ELF-1 (cell line): ENCODE measurements around the gene NRM.
A peak's percentile ranks its signal among the peaks of the same experiment; 100 is the strongest.
"Not testable (repeated sequence)": the region's sequence is repeated elsewhere in the genome, so short reads cannot be mapped to it uniquely, and the experiment has no call there.

Source experiments
- DNase-seq: peaks from one replicate; pipeline ENCODE4 v3.0.0-alpha.2; 2016; ENCODE audit warnings: low read depth, low spot score

The NRM gene

GRCh38 chr6:30720738-30721197, 30.0 kb upstream of the NRM start:
- peak; percentile 76 for DNase-seq

DNA sequence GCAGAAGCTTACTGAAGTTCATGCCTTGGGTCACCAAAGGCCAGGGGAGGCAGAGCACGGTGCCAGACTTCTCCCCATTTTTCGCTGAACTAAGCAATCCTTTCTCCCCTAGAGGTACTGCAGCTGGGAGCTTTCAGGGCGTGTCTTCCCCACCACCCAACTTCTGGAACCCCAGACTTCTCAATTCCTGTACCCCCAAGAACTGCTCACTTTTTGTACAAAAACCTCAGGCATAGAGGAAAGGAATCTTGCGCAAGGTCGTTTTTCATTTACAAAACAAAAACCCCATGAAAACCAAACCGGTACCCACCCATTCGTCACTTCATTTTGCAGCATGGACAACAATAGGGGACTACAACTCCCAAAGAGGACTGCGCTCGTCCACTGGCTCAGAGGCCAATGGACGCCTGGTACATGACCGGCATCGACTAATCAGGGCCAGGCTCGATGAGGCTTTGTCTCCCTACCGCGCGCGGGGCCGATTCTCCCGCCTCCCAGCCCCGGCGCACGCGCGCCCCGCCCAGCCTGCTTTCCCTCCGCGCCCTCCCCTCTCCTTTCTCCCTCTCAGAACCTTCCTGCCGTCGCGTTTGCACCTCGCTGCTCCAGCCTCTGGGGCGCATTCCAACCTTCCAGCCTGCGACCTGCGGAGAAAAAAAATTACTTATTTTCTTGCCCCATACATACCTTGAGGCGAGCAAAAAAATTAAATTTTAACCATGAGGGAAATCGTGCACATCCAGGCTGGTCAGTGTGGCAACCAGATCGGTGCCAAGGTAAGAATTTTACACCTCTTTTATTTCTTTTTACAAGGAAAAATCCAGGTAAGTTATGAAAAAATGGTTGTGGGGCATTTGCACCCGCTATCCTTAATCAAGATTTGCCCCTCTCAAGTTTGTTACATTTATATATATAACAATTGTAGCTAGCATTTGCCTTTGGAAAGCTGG, 29.3 kb upstream of the NRM start, which contains the start of gene TUBB:
Gene TUBB (plus strand): TSS at position 562 of the 947 bp plus-strand sequence. CDS start 155 bp downstream, at position 717.
- peak; percentile 98 for DNase-seq

- peak; percentile 47 for DNase-seq
Observed at GRCh38 chr6:30719356-30719755, 28.6 kb upstream of the NRM start.

- not testable (repeated sequence) for DNase-seq
Observed at GRCh38 chr6:30717845-30718720, 27.3 kb upstream of the NRM start.

GRCh38 chr6:30717129-30717844, 26.5 kb upstream of the NRM start, which contains the start of gene MDC1:
MDC1 (minus strand) TSS chr6:30717281; CDS start chr6:30715175, 2,106 bp downstream.
- DNase-seq, result peak; percentile 100

DNA sequence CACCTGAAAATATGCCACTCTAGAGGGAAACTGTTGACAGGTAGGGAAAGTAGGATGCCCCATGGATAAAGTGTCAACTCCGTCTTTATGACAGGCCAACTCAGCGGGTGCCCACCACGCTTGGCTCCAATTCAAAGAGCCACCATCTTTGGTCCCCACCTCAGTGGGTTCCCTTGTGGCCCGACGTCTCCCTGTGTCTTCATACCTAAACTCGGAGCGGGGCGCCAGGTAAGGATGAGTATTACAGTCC, 26.0 kb upstream of the NRM start:
- DNase-seq, result no peak

GRCh38 chr6:30714263-30714662, 23.5 kb upstream of the NRM start:
- DNase-seq, result no peak

DNA sequence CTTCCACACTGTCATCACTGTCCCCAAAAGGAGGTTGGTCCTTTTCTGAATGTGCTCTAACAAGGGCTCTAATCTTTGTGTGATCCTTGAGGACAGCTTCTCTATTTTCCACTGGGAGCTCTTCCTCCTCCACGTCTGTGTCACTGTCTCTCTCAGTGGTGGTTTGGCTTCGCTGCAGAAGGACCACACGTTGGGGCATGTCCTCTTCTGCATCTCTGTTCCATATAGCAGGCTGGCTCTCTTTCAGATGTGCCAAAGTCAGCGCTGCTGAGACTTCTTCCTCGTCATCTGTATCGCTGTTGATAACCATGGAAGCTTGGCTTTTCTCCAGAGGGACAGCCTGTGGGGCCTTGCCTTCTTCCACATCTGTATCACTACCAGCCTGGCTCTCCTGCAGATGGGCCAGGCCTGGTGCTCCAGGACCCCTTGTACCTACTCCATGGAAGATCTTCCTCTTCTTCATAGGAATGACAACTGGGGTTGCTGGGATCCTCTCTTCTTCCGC, 21.7 kb upstream of the NRM start:
- no peak for DNase-seq

- no peak for DNase-seq
Observed at GRCh38 chr6:30711758-30712380, 21.1 kb upstream of the NRM start.

DNA sequence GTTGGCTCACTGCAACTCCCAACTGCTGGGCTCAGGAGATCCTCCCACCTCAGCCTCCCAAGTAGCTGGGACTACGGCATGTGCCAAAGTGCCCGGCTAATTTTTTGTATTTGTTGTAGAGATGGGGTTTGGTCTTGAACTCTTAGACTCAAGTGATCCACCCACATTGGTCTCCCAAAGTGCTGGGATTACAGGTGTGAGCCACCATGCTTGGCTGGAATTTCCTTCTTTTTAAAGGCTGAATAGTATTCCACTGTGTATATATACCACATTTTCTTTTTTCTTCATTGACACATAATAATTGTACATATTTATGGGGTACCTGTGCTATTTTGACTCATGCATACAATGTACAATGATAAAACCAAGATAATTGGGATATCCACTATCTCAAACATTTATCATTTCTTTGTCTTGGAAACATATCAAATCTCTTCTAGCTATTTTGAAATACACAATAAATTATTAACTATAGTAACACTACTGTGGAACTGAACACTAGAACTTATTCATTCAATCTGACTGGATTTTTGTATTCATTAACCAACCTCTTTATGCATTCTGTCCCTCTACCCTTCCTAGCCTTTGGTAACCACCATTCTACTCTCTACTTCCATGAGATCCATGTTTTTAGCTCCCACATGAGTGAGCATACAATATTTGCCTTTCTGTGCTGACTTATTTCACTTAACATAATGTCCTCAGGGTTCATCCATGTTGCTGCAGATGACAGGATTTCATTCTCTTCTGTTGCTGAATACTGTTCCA, 18.5 kb upstream of the NRM start:
- no peak for DNase-seq

GRCh38 chr6:30707281-30707850, 16.6 kb upstream of the NRM start:
- DNase-seq, result no peak

DNA sequence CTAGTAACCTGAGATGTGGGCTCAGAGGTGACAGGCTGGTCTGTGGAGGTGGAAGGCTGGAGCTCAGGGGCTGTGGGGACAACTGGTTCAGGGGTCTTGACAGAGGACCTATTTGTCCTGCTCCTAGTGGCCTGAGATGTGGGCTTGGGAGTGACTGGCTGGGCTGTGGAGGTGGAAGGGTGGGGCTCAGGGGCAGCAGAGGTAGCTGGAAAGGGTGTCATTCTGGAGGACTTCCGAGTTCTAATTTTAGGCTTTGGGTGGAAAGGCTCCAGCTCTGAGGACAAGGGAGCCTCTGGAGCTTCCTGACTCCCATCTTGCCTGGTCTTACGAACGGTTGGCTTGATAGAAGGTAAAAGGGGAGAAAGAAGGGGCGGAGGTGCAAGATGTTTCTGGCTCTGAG, 14.8 kb upstream of the NRM start:
- DNase-seq, result no peak

DNA sequence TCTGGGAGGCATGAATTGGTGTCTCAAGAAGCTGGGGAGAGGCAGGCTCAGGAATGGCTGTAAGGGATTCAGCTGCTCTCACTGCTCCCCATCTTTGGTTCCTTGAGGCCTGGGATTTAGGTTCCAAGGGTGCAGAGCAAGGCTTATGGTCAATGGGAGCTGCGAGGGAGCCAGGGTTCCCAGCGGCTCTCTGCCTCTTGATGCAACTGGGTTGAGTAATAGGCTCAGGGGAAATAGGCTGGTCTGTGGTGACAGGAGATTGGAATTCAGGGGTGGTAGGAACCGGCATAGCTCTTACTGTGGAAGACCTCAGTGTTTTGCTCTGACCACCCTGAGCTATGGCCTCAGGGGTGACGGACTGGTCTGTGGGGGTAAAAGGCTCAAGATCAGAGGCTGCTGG, 13.0 kb upstream of the NRM start:
- DNase-seq, result peak; percentile 30

GRCh38 chr6:30703011-30703410, 12.2 kb upstream of the NRM start:
- no peak for DNase-seq

DNA sequence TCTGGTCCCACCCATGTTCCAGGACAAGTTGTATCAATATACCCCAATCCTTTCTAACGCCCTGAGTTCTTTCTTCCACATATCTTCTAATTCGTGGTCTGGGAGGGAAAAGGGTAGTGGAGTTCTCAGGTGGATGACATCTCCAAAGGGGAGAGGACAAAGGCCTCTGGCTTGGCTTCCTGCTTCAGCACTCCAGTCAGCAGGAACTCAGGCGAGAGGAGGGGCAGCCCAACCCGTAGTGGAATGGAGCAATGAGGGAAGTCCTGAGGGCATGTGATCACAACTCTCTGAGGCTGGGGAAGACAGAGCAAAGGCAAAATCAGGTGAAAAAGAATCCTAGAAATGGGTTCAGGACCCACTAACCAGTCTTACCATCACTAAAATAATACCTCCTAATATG, 9.6 kb upstream of the NRM start:
- DNase-seq, result peak; percentile 88

GRCh38 chr6:30696432-30696831, 5.6 kb upstream of the NRM start:
- no peak for DNase-seq

DNA sequence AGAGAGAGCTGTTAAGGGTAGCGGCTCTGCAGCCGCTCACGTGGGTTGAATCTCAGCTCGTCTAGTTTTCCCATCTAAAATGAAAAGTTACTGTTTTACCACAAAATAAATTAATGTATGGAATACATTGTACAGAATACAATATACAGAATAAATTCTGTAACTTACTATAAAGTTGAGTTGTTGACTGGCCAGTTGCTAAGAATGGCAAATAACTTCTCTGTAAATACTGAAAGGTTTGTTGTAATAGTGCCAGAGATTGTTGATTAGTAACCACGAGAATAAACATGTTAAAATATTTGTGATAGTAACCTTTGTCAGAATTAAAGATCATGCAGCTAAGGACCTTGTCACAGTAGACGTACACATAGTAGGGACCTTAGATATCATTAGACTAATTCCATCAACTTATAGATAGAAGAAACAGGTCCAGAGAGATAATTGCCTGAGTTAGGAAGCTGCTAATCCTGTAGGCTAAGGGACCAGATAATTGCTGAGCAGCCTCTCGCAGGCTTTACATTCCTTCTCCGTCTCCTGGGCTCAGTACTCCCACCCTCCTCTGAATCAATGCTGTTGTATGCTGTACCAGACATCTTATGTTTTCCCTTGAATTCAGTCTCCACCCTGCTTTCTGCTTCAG, 544 bp upstream of the NRM start:
- peak; percentile 64 for DNase-seq

- DNase-seq, result no peak
Observed at GRCh38 chr6:30689985-30690384, 799 bp downstream of the NRM start.
